HG03439 (cell line): Measurements from ENCODE around the gene ACTA2.

Source experiments
- ATAC-seq: cut with Tn5 transposase; IDR thresholded peaks from one replicate; pipeline ENCODE4 v1.9.1; 2021; ENCODE audit warnings: mild to moderate bottlenecking, moderate library complexity; ENCODE audit not compliant: unreplicated experiment

The ACTA2 gene

DNA sequence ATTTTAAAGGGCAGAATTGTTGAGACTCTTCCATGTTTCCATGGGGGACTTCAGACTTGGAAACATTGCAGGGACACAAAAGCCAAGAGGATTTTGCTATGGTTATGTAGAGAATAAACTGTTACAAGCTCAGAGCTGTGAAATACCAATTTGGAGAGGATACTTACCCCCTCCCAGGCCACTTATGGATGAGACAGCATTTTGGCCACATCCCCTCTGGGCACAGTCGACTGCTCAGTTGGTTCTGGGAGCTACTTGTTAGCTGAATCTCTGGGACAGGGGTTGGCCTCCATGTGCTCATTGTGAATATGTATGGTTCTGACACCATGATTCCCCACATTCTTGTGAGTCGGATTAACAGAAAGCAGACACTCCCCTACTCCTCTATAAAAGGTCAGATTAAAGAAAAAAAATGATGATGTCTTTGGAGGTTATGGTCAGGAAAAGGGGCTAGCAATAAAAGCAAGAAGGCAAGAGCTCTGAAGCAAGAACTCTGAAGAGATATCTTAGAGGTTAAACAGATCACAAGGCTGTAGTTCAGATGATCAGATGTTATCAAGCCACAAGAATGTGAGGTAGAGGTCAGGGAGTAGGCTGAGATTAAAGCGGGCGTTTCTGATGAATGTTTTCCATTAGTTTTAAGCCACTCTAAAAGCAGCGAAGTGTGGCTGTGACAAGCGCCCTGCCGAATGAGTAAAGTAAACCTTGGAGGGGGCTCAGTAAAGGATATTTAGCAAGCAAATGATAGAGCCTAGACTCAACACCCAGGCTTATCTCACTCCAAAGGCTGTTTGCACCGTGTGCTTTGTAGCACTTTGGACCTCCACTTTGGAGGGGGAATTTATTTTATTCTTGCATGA lies 55.3 kb downstream of the ACTA2 start:
- ATAC-seq, result no peak

DNA sequence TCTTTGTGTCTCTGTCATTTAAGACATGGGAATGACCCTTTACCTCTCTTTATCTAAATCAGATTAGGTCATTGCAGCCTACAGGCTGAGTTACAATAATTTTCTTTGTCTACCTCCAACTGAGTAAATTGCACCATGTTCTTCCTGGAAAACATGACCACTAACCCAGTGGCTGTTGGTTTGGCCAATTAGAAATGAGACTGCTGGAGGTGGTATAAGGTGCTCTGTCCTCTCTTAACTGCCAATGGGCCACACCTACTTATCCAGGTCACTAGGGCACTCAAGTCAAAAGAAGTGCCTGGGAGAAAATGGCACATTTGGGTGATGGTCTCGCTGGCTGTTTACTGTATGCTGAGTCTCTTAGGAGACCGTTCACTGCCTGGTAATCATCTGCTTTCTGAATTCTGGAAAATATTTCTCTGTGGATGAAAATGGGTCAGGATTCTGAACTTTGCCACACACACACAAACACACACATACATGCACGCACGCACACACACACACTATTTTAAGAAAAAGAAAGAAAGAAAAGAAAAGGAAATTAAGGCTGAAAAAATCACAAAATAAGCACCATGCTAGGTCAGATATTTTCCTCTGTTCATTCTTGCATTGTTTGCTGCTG lies 56.1 kb downstream of the ACTA2 start:
- ATAC-seq, result no peak

DNA sequence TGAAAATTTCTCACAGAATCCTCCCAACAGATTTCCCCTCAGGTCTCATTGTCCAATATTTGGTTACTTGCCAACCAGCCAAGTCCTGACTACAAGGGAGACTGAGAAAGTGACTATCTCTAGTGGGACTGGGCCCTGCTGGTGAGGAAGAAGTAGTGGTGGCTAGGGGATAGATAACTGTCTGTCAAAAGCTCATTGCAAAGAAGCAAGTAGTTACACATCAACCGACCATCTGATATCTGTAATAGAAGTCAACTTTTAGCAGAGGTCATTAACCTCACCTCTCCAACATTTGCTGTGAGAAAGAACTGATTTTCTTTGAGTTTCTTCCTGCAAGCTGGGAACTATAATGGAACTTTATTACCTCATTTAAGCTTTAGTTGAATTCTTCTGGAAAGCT lies 57.3 kb downstream of the ACTA2 start:
- ATAC-seq, result no peak

DNA sequence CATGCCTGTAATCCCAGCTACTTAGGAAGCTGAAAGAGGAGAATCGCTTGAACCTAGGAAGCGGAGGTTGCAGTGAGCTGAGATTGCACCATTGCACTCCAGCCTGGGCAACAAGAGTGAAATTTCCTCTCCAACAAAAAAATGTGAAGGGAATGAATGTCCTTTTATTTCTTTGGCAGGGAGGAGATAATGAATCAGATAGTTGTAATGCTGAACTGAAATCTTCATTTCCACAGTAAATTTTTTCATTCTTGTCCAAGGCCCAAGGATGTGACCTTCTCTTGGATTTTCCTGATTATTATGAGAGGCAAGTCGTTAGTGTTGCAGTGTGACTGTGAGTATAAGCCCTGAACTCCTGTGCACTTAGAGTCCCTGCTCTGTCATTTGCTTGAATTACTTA lies 59.0 kb downstream of the ACTA2 start:
- no peak for ATAC-seq

DNA sequence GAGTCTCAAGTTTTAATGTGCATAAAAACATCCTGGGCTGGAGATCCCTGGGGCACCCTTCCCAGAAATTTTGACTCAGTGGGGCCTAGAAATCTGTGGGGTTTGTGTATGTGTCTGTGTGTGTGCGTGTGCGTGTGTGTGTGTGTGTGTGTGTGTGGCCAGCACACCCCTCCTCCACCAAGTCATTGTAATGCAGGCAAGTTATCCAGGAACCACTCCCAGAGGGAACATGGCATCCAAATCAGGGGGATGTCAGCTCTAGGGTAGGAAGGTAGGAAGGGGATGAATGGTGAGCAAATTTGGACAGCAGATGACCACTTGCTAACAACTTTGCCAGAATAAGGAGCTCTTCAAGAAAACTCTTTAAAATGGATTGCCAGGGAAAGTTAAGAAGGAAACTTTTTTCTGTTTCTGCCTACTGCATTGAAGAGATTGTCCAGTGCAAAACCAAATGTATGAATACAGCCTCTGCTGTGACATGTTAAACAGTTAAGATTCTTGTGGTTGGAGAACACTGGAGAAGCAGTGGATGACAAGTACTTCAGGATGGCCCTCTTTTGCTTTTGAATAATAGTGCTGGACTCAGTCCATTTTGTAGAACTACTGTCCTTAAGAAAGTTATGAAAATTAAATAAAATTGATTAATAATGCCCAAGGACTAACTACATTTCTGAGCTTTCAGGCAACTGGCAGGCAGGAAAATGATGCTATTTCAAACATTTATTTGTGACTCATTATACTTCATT lies 60.2 kb downstream of the ACTA2 start:
- no peak for ATAC-seq

DNA sequence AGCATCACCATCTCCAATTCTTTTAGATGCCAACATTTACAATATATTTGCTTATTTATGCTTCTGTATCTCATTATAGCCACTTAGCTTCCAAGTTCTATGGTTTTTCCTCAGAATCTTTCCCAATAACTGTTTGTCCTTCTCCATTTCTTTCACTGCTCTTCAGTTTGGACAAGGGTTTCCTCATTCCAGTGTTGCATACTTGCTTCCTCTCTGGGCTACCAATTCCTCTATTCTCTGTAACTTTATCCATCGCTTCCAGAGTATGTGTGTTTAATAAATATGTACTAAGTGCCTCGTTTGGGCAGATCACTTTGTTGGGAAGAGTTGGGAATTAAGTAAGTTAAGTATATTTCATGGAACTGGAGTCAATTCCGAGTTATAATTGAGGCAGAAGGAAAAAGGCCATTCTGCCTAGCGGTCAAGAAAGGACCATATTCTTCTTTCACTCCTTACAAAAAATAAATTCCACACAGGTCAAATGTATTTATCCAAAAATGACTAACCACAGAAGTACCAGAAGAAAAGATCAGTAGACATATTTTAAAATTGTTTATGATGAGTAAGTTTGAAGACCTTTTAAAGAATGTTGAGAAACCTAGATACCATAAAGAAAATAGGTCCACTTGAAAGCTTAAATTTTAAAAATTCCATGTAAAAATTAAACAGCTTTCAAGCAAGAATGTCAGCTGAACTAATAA lies 61.7 kb downstream of the ACTA2 start:
- ATAC-seq, result no peak

DNA sequence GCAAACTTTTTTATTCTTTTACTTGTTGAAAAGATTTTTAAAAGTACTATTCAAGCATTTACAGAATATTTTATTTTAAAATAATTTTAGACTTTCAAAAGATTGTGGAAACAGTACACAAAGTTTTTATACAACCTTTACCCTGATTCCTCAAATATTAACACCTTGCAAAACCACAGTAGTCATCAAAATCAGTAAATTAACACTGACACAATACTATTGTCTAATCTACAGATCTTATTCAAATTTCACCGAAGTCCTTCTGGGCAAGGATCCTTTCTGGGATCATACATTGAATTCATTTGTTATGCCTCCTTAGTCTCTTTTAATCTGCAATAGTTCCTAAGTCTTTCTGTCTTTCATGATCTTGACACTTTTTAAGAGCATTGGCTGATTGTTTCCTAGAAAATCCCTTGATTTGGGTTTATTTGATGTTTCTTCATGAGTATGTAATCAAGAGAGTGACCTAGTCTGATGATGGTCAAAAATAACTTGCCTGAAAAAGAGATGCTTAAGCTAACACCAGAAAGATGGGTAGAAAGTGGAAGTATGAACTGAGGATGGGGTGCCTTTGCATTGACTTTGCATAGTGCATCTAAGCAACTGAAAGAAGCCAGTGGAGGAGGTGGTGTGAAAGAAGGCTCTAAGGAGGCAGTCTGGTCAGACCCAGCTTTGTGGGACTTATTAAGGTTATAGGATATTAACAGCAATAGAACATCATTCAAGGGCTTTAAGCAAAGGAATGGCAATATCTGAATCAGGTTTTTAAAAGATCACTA lies 62.8 kb downstream of the ACTA2 start:
- peak; percentile 58 for ATAC-seq

DNA sequence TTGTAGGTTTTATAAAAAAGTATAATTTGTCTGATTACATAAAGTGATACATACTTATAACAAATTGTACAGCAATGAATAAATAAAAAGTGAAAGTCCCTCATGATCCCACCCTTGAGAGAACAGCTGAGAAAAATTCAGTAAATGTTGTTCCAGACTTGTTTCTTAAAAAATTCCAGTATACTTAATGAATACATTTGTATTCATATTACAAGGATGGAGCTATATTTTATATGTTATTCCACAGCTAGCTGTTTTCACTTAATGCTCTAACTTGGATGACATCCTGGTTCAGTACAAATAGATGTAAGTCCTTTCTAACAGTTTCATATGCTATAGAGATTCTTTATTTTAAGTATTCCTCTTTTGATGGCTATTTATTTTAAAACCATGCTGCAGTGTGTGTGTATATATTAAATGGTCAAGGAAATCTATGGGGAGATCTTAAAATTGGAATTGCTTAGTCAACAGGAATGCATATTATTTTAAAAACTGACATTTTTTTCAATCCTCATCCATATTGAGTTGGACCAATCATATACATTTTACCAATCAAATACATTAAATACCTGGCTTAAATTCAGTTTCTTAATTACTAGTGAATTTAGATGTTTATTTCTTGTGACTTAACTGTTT lies 63.6 kb downstream of the ACTA2 start:
- no peak for ATAC-seq

DNA sequence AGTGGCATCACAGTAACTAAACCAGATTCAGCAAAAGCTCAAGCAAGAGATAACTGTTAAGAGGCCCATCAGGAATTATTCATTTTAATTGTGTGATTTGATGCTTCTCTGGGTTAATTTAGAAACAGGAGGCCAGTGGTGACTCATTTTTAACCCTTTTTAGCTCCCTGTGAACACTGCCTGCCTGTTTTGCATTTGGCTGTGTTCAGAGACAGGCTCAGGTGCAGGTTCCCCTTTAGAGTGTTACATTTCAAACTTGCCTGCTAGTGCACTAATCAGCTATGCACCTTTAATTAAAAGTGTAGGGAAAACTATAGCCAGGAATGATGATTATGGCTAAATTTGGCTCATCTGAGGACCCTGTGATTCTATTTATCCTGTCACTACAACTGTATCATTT lies 66.0 kb downstream of the ACTA2 start:
- peak; percentile 44 for ATAC-seq
